CD4-positive, alpha-beta T cell treated with Interleukin-17A for 4 hours (primary cell): ENCODE measurements around the gene DCLK3.

Source experiments
- DNase-seq: peaks from one replicate; pipeline ENCODE4 v3.0.0-alpha.2; 2020; ENCODE audit warnings: mixed read lengths

The DCLK3 gene

DNA sequence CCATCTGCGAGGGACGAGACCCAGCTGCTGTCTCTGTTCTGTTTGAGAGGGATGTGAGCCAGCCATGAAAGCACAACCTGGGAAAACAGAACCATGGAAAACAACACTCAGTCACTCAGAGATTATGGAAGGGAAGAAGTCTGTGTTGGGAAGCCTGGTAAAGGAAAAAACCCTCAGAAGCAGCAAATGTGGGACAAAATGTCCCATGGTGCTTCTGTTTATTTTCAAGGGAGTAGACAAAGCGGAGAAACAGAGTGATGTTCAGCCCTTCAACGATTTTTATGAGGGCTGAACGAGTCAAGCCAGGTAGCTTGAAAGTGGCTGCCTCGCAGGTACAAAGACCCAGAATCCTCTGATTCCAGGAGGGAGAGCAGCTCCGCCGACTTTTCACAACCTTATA lies 59.3 kb downstream of the DCLK3 start:
- no peak for DNase-seq

DNA sequence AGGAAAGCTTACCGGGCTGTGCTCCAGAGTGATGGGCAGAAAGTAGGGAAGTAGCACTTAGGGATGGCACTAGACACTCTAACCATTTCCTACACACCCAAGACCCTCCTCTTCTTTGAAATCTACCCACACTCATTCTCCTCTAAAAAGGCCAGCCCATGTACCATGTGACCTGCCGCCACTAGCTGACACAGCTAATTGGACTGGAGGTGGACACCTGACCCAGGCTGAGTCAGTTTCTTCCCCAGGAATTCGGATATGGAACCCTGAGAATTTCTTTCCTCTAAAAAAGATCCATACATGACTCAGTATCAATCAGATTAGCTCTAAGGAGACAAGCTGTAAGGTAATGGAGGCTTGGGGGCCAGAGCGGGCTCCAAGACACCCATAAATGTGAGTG lies 60.1 kb downstream of the DCLK3 start:
- no peak for DNase-seq

DNA sequence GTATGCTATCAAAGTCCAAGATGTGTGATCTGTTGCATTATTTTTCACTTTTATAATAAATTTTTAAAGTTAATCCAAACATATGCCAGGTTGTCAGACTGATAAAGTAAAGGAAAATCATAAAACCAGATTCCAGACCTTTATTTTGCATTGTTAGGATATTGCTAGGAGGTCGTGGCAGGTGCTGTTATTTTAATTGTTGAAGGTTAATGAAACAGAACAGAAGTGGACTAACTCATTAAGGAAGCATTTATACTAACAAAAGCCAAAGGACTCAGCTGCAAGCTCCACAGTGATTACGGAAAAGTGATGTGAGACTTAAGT lies 63.1 kb downstream of the DCLK3 start:
- no peak for DNase-seq

DNA sequence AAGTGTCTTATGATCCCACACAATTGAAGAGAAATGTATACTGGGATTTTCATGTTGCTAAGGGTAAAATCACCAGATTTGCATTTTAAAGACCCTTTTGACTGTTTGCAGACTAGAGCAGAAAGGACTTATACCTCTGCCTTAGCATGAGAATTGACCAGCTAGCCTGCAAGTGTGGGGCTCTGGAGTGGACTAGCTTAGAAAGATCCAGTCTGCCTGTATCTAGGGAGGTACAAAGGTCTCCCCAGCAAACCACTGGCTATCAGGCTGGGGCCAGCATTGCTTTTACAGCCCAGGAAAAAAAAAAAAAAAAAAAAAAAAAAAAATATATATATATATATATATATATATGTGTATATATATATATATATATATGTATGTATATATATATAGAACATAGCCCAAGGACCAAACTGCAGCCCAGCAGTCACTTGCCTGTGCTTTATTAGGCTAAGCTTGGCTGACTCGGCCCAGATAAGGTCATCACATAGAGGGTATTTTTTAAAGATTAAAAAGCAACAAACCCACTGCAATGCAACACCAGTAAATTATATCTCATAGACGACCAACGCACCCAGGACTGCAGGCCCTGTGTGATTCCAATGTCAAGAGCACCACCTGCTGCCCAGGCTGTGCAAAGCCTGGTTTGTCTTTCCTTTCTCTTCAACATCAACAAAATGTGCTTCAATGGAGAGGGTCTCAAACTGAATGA lies 63.7 kb downstream of the DCLK3 start:
- peak; percentile 28 for DNase-seq

DNA sequence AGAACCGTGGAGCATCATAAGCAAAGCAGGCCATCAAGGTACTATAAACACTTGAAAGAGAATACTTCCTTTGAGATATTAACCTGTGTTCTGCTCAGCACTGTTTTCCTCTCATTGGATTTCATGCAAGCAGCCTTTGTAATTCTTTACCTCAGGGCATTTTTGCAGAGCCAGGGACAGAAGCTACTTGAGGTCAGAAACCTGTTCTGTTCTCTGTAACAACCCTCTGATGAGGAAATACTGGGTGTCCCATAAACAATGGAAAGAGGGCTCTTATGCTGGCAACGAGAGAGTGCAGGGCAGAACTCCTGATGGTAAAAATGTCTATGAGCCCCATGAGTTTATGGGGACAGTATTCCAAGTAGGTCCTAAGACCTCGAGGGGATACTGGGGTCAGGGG lies 66.0 kb downstream of the DCLK3 start:
- no peak for DNase-seq

DNA sequence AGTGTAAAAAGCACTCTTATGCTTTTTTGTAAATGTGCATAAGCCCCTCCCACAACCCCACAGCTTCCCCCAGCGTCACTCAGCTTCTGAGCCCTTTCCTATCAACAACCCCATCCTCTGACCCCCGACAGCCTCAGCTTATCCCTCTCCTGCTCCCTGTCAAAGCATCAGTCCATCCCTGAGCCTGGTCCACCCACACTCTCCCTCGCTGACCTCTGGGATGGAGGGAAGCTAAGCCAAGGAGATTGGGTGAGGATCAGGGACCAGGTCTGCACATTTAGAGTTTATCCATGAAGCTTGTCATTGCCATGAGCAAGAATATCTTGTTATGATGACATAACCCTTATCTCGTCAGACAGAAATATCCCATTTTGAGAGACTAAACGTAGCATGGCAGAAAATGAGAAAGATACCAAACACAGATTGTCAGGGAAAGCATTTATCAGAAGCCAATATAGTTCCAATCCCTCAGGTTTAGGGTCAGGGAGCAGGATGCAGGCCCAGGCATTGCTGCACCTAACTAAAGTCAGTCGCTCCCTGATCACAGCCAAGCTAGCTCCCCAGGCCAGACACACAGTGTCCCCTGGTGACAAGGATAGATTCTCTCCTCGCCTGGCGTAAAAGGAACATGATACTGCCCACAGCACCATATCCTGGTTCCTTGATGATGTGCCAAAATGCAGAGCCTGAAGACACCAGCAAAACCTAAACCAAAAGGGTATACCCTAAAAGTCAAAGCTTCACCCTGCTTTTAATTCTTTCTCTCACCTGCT lies 66.9 kb downstream of the DCLK3 start:
- DNase-seq = no peak

DNA sequence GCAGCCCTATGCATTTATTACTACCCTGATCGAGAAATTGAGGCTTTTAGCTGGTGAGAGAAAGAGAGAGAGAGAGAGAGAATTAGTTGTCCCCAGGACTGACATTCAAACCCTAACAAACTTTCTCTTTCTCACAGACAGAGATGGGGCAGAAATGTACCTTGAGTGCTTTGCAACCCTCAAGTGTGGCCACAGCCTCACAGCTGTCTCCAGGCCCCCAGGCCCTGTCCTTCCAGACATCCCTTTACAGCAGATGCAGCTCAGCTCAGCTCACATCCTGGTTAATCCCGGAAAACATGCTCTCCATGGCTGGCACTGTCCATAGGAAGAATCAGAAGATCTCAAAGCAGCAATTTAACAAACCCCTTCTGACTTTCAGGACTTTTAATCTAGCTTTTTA lies 67.6 kb downstream of the DCLK3 start:
- no peak for DNase-seq

DNA sequence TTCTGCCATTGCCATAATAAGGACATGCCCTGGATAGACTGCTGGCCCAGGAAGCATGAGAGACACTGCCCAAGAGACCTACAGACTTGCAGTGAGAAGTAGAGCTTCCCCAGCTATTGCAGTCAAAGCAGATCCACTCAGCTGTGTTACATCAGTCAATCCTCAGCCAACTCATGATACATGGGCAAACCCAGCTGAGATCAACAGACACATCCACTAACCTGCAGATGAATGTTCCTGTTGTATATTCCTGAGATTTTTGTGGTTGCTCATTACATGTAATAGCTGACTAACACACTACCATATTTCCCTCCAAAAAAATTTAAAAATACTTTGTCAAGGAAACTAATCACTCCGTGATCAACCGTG lies 68.6 kb downstream of the DCLK3 start:
- DNase-seq = no peak

DNA sequence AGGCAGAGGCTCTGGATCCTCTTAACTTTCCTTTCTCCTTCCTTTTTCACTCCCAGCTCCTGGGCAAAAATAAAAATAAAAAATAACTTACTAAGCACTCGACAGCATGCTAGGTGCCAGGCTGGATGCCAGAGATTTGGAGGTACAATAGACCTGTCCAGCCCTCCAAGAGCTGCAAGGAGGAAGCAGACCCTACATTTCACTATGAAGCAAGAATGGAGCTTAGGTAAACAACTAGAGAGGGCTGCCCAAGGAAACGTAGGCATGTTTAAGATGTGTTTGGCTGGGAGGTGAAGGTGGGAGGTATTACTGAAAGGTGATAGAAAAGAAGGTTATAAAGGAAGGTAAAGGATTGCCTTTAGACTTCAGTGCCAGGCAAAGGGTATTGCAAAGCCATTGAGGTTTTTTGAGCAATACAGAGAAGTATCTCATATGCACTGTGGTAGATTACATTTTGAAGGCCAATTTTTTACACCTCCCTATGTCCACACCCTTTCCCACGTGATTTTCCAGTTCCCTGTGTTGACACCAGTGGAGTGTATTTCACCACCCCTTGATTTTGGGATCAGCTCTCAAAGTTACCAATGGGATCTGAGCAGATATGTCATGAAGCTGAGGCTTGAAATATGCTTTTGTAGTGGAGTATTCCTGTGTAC lies 69.1 kb downstream of the DCLK3 start:
- DNase-seq = no peak

DNA sequence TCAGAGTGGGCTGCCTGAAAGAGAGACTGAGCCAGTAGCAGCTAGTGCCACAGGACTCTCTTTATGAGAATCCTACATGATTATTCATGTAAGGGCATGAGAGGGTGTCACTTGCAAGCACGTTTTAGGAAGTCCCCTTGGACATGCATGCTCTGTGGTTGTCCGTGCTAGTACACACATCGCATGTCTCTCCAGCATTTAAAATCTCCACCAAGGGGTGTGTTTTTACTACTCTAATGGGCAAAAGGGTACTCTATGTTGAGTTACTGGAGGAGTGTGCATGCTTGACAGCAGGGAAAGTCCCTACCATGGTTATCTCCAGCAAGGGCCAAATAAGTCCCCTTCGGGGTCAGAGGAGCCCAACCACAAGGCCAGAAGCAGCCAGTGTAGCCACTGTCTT lies 70.7 kb downstream of the DCLK3 start:
- no peak for DNase-seq

DNA sequence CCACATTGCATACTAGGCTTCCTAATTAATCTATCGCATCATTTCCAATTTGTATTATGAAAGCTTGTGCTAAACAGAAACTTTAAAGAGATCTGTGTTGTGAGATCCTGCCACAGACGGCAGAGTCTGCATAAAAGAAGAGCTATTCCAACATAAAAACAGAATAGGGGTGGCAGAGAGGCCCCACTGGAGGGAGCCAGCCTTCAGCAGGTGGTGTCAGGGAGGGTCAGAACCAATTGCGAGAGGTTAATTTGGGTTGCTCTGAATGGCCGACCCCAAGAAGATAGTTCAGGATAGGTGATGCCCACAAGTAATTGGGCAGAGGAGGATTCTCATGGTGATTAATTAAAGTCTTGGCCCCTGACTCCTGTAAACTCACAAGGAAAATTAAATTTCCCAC lies 74.8 kb downstream of the DCLK3 start:
- no peak for DNase-seq

DNA sequence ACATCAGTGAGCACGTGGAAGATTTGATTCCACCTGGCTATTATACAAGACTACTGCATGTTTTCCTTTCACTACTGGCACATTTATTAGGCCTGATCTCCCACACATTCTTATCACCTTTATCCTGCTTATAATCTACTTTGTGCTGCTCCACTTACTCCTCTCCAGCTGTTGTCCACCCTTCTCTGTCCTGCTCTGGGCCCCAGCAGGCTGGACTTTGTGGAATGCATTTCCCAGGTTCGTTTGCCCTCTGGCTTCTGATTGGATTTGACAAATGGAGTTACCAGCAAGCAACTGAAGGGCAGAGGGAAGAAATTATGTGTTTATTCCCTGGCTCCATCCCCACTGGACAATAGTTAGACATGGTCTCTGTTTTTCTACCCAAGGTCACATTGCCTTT lies 75.5 kb downstream of the DCLK3 start:
- DNase-seq = no peak

DNA sequence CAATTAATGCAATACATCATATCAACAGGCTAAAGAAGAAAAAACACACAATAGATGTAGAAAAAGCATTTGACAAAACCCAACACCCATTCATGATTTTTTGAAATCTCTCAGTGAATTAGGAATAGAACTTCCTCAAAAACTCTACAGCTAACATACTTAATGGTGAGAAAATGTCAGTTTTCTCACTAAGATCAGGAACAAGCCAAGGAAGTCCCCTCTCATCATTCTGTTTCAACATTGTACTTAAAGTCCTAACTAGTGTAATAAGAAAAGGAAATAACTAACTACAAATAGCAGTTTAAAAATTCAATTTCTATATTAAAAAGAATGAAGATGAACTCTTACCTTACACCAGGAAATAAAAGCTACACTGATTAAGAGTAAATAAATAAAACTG lies 77.8 kb downstream of the DCLK3 start:
- no peak for DNase-seq

DNA sequence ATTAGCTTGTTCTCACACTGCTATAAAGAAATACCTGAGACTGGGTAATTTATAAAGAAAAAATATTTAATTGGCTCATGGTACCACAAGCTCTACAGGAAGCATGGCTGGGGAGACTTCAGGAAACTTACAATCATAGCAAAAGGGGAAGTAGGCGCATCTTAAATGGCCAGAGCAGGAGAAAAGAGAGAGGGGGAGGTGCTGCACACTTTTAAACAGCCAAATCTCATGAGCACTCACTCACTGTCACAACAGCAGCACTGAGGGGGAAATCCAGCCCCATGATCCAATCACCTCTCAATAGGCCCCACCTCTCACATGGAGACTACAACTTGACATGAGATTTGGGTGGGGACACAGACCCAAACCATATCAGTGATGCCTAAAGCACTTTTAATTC lies 82.5 kb downstream of the DCLK3 start:
- DNase-seq = no peak

DNA sequence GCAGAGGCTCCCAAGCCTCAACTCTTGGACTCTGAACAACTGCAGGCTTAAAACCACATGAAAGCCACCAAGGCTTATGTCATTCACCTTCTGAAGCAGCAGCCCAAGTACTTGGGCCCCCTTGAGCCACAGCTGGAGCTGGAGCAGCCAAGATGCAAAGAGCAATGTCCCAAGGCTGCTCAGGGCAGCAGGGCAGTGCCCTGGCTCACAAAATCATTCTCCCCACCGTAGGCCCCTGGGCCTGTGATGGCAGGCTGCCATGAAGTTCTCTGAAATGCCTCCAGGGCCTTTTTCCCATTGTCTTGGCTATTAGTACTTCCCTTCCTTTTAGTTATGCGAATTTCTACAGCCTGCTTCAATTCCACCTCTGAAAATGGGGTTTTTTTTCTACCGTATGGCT lies 83.4 kb downstream of the DCLK3 start:
- no peak for DNase-seq

DNA sequence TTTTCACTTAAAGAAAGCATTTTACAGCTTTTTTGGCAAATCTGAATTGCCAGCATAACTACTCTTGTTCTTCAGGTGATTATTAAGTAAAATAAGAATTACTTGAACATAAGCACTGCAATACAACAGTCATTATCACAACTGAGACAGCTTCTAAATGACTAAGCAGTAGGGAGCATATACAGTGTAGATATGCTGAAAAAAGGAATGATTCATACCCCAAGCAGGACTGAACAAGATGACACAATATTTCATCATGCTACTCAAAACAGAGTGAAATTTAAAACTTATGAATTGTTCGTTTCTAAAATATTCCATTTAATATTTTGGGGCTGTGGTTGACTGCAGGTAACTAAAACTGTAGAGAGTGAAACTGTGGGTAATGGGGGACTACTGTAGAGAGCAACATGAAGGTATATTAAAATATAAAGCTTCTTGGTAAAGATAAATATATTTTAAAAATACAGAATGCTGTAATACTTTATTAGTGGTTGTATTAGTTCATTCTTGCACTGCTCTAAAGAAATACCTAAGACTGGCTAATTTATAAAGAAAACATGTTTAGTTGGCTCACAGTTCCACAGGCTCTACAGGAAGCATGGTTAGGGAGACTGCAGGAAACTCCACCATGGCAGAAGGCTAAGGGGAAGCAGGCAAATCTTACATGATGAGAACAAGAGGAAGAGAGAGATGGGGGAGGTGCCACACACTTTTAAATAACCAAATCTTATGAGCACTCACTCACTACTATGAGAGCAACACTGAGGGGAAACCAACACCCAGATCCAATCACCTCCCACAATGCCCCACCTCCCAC lies 84.8 kb downstream of the DCLK3 start:
- no peak for DNase-seq

DNA sequence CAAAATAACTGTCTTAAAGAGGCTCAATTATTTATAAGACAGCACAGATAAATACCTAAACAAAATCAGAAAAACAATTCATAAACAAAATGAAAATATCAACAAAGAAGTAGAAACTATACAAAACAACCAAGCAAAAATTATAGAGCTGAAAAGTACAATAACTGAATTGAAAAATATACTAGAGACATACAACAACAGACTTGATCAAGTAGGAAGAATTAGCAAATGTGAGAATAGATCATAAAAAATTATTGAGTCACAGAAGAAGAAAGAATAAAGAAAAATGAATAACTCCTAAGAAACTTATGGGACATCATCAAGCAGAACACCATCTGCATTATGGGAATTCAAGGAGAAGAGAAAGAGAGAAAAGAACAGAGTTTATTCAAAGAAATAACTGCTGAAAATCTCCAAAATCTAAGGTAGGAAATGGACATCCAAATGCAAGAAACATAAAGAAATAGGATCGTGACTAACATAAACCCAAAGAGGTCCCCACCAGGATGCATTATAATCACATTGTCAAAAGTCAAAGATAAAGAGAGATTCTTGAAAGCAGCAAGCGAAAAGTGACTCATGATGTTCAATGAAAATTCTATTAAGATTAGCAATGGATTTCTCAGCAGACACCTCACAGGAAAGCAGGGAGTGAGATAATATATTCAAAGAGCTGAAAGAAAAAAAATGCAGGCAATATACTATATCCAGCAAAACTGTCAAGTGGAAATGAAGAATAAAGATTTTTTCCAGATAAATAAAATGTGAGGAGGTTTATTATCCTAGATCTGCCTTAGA lies 85.9 kb downstream of the DCLK3 start:
- DNase-seq = no peak

DNA sequence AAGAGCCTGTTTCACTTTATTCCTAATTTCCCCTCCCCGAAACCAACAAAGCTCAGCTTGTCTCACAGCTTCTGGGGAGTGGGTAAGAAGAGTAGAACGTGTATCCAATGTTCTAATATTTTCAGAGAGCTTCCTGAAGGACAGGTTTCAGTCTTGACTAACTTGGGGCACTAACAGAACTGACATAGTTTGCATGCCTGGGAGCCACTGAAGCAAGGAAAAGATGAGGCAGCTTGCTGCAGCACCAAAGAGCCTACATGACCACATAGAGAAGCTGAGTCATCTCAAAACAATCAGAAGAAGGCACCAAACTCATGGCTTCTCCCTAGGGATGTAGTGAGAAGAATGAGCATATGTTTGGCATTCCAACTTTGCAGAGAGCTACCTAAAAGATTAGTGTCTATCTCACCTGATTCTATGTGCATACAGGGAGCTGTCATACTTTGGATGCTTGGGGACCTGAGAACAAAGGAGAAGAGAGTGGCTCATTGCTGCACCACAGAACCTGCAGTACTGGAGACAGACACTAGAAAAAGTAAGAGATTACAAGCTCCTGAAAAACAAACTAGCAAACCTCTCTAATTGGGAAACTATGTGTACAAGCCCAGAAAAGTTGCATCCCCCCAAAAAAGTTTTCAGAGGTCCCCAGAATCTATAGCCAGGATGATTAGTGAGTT lies 86.9 kb downstream of the DCLK3 start:
- DNase-seq = no peak

DNA sequence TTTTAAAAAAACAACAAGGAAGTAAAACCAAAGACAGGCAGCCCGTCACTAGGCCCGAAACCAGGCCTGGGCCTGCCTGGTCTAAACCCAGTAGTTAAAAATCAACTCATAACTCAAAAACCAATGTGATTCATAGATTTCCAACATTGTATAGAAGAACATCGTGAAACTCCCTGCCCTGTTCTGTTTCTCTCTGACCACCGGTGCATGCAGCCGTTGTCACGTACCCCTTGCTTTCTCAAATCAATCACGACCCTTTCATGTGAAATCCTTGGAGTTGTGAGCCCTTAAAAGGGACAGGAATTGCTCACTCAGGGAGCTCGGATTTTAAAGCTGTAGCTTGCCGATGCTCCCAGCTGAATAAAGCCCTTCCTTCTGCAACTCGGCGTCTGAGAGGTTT lies 89.5 kb downstream of the DCLK3 start:
- no peak for DNase-seq

DNA sequence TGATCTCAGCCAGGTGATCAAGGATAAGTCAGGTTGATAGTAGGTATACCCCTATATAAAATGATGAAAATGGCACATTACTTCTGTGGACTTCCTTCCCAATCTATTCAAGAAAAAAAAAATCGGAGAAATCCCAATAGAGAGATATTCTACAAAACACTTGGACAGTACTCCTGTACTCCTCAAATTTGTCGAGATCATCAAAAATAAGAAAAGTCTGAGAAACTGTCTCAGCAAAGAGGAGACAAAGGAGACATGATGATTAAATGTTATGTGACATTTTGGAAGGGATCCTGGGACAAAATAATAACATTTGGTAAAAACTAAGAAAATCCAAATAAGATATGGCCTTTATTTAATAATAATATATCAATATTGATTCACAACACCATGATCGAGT lies 94.6 kb downstream of the DCLK3 start:
- no peak for DNase-seq

DNA sequence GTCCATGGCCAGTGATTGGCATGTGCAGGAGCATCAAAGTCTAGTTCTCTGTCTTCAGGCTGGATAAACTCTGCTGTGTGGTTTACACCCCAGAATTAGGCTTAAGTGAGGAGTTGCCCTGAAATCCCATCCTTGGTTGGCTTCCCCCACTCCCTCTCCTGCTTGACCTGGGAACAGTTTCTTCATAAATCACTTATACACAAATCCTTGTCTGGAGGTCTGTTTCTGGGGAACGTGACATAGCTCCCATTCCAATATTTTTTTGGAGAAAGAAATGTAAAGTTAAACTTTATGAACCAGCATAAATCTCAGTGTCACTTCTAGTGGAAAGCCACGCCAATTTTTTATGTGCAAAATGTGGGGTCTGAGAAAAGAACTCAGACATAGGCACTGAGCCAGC lies 98.2 kb downstream of the DCLK3 start:
- no peak for DNase-seq

DNA sequence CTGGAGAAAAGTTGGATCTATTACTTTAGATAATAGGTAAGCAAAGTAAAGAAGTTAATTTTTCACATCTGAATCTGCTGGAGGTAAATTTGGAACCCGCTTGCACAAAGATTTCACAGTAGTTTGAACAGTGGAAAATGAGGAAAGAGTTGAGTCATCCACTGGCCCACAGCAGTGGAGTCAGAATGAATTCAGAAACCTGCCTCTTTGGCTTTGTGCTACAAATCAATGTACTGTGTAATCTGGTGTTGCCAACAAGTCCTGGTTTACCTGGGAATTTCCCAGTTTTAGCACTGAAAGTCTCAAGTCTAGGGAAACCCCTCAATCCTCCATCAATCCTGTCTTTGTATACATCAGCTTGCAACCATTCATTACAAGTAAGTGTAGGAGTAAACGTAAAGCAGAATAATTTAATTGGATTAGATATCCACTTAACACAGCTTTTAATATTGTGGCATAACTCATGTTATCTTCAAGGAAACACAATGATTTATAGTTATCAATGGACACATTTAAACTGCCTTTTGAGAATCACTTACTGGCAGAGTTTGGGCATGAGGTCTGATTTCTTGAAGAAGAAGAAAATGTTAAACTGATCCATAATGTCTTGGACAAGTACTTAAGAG lies 100.6 kb downstream of the DCLK3 start:
- DNase-seq = no peak
